HEK293 (cell line): Measurements from ENCODE around the gene LCMT1.

ENCODE experiments used
- CTCF ChIP-seq: fragments of 450-650 bp; formaldehyde crosslinking; IDR thresholded peaks from 2 replicates; pipeline ENCODE4 v1.5.1; 2016; ENCODE audit warnings: missing biosample characterization, missing genetic modification characterization
- SCRT2 ChIP-seq: fragments of 450-650 bp; formaldehyde crosslinking; IDR thresholded peaks from 2 replicates; pipeline ENCODE4 v1.5.1; 2016; ENCODE audit warnings: missing biosample characterization, missing genetic modification characterization
- ZBTB7A ChIP-seq: fragments of 450-650 bp; formaldehyde crosslinking; IDR thresholded peaks from 2 replicates; pipeline ENCODE4 v1.5.1; 2016; ENCODE audit warnings: low read depth, missing biosample characterization, missing genetic modification characterization
- ZNF138 ChIP-seq: fragments of 450-650 bp; formaldehyde crosslinking; IDR thresholded peaks from 2 replicates; pipeline ENCODE4 v1.5.1; 2016; ENCODE audit warnings: missing biosample characterization, missing genetic modification characterization, borderline replicate concordance
- ZNF274 ChIP-seq, 2 experiments: fragments of 200-500 bp in 1 of 2; fragments of 450-650 bp in 1 of 2; sonication (Bioruptor generic) in 1 of 2; formaldehyde crosslinking in 1 of 2; IDR thresholded peaks; 2 replicates each; pipeline versions ENCODE4 v1.5.1 to v1.6.1; 2014 to 2016; ENCODE audit warnings: borderline replicate concordance in 1 of 2, inconsistent platforms in 1 of 2, low read length in 1 of 2, missing biosample characterization in 1 of 2, missing genetic modification characterization in 1 of 2
- ZNF416 ChIP-seq: fragments of 450-650 bp; formaldehyde crosslinking; IDR thresholded peaks from 2 replicates; pipeline ENCODE4 v1.5.1; 2016; ENCODE audit warnings: missing biosample characterization, missing genetic modification characterization
- ZNF473 ChIP-seq: fragments of 450-650 bp; formaldehyde crosslinking; IDR thresholded peaks from 2 replicates; pipeline ENCODE4 v1.5.1; 2017; ENCODE audit warnings: missing biosample characterization, missing genetic modification characterization
- ZNF621 ChIP-seq: fragments of 450-650 bp; formaldehyde crosslinking; IDR thresholded peaks from 2 replicates; pipeline ENCODE4 v1.5.1; 2017; ENCODE audit warnings: missing biosample characterization, missing genetic modification characterization
- TF ChIP-seq, protein P1 (sequence below): fragments of 450-650 bp; IDR thresholded peaks from 2 replicates; pipeline ENCODE4 v1.5.1; 2018; ENCODE audit warnings: missing biosample characterization, missing genetic modification characterization
- TF ChIP-seq, protein P2 (sequence below): fragments of 450-650 bp; formaldehyde crosslinking; IDR thresholded peaks from 2 replicates; pipeline ENCODE4 v1.5.1; 2016; ENCODE audit warnings: missing biosample characterization, missing genetic modification characterization
- TF ChIP-seq, protein P3 (sequence below): fragments of 450-650 bp; formaldehyde crosslinking; IDR thresholded peaks from 2 replicates; pipeline ENCODE4 v1.5.1; 2016; ENCODE audit warnings: missing biosample characterization, missing genetic modification characterization

DNA sequence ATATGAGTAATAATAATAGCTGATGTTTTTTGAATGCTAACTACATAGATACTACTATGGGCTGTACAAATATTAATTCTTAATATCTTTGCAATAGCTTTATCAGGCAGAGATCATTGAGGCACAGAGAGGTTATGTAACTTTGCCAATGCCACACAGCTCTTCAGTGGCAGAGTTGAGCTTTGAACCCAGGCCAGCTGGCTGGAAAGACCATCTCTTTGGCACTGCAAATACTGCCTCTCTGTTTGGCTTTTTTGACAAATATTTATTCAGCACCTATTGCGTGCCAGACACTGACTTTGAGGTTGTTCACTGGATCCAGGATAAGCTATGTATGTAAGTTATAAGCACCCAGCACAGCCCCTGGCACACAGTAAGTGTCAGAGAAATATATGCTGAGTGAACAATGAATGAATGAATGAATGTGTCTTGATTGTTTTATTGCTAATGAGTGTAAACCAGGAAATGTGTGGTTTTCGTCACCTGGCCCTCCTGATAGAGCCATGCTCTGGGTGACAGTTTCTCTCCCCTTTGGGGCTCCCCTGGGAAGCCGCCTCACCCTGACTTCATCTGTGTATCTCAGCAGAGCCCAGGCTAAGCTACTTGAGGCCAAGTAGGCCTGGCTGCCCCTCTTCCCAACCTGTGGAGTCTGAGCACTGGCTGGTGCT lies 107.7 kb downstream of the LCMT1 start:
- TF ChIP-seq ZNF473 (tag by site-specific recombination) (no peak), ZNF138 (tag by site-specific recombination) (no peak), CTCF (tag by site-specific recombination) (no peak), ZNF416 (tag by site-specific recombination) (no peak), ZNF274 (IDR thresholded peaks at IDR 0.05; ENCODE audit: low read length) (no peak), ZNF274 (tag by site-specific recombination; IDR thresholded peaks at IDR 0.05; ENCODE audit: borderline replicate concordance) (no peak), ZNF621 (tag by site-specific recombination) (no peak), SCRT2 (no peak), ZBTB7A (tag by site-specific recombination) (no peak)
- TF ChIP-seq, protein P1, sequence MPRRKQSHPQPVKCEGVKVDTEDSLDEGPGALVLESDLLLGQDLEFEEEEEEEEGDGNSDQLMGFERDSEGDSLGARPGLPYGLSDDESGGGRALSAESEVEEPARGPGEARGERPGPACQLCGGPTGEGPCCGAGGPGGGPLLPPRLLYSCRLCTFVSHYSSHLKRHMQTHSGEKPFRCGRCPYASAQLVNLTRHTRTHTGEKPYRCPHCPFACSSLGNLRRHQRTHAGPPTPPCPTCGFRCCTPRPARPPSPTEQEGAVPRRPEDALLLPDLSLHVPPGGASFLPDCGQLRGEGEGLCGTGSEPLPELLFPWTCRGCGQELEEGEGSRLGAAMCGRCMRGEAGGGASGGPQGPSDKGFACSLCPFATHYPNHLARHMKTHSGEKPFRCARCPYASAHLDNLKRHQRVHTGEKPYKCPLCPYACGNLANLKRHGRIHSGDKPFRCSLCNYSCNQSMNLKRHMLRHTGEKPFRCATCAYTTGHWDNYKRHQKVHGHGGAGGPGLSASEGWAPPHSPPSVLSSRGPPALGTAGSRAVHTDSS (tag by site-specific recombination) = no peak
- TF ChIP-seq, protein P2, sequence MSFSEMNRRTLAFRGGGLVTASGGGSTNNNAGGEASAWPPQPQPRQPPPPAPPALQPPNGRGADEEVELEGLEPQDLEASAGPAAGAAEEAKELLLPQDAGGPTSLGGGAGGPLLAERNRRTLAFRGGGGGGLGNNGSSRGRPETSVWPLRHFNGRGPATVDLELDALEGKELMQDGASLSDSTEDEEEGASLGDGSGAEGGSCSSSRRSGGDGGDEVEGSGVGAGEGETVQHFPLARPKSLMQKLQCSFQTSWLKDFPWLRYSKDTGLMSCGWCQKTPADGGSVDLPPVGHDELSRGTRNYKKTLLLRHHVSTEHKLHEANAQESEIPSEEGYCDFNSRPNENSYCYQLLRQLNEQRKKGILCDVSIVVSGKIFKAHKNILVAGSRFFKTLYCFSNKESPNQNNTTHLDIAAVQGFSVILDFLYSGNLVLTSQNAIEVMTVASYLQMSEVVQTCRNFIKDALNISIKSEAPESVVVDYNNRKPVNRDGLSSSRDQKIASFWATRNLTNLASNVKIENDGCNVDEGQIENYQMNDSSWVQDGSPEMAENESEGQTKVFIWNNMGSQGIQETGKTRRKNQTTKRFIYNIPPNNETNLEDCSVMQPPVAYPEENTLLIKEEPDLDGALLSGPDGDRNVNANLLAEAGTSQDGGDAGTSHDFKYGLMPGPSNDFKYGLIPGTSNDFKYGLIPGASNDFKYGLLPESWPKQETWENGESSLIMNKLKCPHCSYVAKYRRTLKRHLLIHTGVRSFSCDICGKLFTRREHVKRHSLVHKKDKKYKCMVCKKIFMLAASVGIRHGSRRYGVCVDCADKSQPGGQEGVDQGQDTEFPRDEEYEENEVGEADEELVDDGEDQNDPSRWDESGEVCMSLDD (tag by site-specific recombination) = no peak
- TF ChIP-seq, protein P3, sequence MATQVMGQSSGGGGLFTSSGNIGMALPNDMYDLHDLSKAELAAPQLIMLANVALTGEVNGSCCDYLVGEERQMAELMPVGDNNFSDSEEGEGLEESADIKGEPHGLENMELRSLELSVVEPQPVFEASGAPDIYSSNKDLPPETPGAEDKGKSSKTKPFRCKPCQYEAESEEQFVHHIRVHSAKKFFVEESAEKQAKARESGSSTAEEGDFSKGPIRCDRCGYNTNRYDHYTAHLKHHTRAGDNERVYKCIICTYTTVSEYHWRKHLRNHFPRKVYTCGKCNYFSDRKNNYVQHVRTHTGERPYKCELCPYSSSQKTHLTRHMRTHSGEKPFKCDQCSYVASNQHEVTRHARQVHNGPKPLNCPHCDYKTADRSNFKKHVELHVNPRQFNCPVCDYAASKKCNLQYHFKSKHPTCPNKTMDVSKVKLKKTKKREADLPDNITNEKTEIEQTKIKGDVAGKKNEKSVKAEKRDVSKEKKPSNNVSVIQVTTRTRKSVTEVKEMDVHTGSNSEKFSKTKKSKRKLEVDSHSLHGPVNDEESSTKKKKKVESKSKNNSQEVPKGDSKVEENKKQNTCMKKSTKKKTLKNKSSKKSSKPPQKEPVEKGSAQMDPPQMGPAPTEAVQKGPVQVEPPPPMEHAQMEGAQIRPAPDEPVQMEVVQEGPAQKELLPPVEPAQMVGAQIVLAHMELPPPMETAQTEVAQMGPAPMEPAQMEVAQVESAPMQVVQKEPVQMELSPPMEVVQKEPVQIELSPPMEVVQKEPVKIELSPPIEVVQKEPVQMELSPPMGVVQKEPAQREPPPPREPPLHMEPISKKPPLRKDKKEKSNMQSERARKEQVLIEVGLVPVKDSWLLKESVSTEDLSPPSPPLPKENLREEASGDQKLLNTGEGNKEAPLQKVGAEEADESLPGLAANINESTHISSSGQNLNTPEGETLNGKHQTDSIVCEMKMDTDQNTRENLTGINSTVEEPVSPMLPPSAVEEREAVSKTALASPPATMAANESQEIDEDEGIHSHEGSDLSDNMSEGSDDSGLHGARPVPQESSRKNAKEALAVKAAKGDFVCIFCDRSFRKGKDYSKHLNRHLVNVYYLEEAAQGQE (tag by site-specific recombination) = no peak
